HUES6 (cell line): Measurements from ENCODE around the gene TRMO.
A peak's percentile ranks its signal among the peaks of the same experiment; 100 is the strongest.

ENCODE experiments used
- H3K27ac ChIP-seq: 2 replicates; pipeline ENCODE4 v1.7.0; 2013; ENCODE audit warnings: low read depth, mild to moderate bottlenecking, low read length, inconsistent platforms
- H3K27me3 ChIP-seq: 2 replicates; pipeline ENCODE4 v1.6.1; 2013; ENCODE audit warnings: low read length; ENCODE audit not compliant: control insufficient read depth, insufficient read depth
- H3K36me3 ChIP-seq: 2 replicates; pipeline ENCODE4 v1.6.1; 2013; ENCODE audit warnings: low read length; ENCODE audit not compliant: control insufficient read depth, insufficient read depth
- H3K4me1 ChIP-seq: 2 replicates; pipeline ENCODE4 v1.6.1; 2013; ENCODE audit warnings: low read length; ENCODE audit not compliant: control insufficient read depth, insufficient read depth
- H3K4me3 ChIP-seq: 2 replicates; pipeline ENCODE4 v1.5.1; 2013; ENCODE audit warnings: low read depth, low read length
- H3K9ac ChIP-seq: one replicate; pipeline ENCODE4 v1.6.1; 2013; ENCODE audit warnings: mild to moderate bottlenecking, low read length
- H3K9me3 ChIP-seq: 2 replicates; pipeline ENCODE4 v1.6.1; 2013; ENCODE audit warnings: low read depth, low read length; ENCODE audit not compliant: control insufficient read depth, insufficient read depth

Gene TRMO

GRCh38 chr9:97860451-97861147, 61.7 kb downstream of the TRMO start:
- H3K36me3 ChIP-seq: no peaks in the 10 kb centered on the region
- H3K4me3 ChIP-seq: no peak overlapping the region
- no peak overlapping the region for H3K9ac ChIP-seq
- peaks cover 14% of the 10 kb centered on the region for H3K4me1 ChIP-seq
- H3K27me3 ChIP-seq: peaks cover 91% of the 10 kb centered on the region
- H3K27ac ChIP-seq: no peak overlapping the region
- H3K9me3 ChIP-seq: no peaks in the 10 kb centered on the region

GRCh38 chr9:97859346-97859745, 63.0 kb downstream of the TRMO start:
- no peak overlapping the region for H3K27ac ChIP-seq
- H3K27me3 ChIP-seq: peaks cover 98% of the 10 kb centered on the region
- no peak overlapping the region for H3K9ac ChIP-seq
- H3K9me3 ChIP-seq: no peaks in the 10 kb centered on the region
- no peaks in the 10 kb centered on the region for H3K36me3 ChIP-seq
- peaks cover 14% of the 10 kb centered on the region for H3K4me1 ChIP-seq
- H3K4me3 ChIP-seq: no peak overlapping the region

- Histone ChIP-seq H3K9ac (no peak overlapping the region), H3K36me3 (no peaks in the 10 kb centered on the region), H3K4me1 (peaks cover 14% of the 10 kb centered on the region), H3K4me3 (no peak overlapping the region), H3K9me3 (no peaks in the 10 kb centered on the region), H3K27ac (no peak overlapping the region), H3K27me3 (peaks cover 100% of the 10 kb centered on the region)
Observed at GRCh38 chr9:97858826-97859225, 63.5 kb downstream of the TRMO start.

- H3K4me3 ChIP-seq: peak overlapping the region; percentile 48; the same call in 1 of the 2 replicates
- no peak overlapping the region for H3K9ac ChIP-seq
- H3K36me3 ChIP-seq: no peaks in the 10 kb centered on the region
- H3K9me3 ChIP-seq: no peaks in the 10 kb centered on the region
- H3K27ac ChIP-seq: no peak overlapping the region
- H3K4me1 ChIP-seq: peaks cover 14% of the 10 kb centered on the region
- H3K27me3 ChIP-seq: peaks cover 100% of the 10 kb centered on the region
Observed at GRCh38 chr9:97858393-97858713, 63.9 kb downstream of the TRMO start.

GRCh38 chr9:97857606-97858392, 64.5 kb downstream of the TRMO start:
- H3K9me3 ChIP-seq: no peaks in the 10 kb centered on the region
- H3K9ac ChIP-seq: no peak overlapping the region
- peak overlapping the region; percentile 48 for H3K4me3 ChIP-seq
- H3K27ac ChIP-seq: no peak overlapping the region
- peaks cover 14% of the 10 kb centered on the region for H3K4me1 ChIP-seq
- H3K27me3 ChIP-seq: peaks cover 100% of the 10 kb centered on the region
- H3K36me3 ChIP-seq: no peaks in the 10 kb centered on the region

GRCh38 chr9:97856857-97857605, 65.3 kb downstream of the TRMO start:
- peak overlapping the region; percentile 48 for H3K4me3 ChIP-seq
- peaks cover 100% of the 10 kb centered on the region for H3K27me3 ChIP-seq
- H3K36me3 ChIP-seq: no peaks in the 10 kb centered on the region

GRCh38 chr9:97855899-97856298, 66.4 kb downstream of the TRMO start:
- Histone ChIP-seq H3K4me1 (peaks cover 24% of the 10 kb centered on the region), H3K27me3 (peaks cover 100% of the 10 kb centered on the region), H3K36me3 (no peaks in the 10 kb centered on the region), H3K4me3 (no peak overlapping the region), H3K9me3 (no peaks in the 10 kb centered on the region), H3K9ac (no peak overlapping the region), H3K27ac (no peak overlapping the region)

More at GRCh38 chr9:97856857-97857605, 65.3 kb downstream of the TRMO start:
- no peak overlapping the region for H3K27ac ChIP-seq
- H3K9me3 ChIP-seq: no peaks in the 10 kb centered on the region
- H3K9ac ChIP-seq: no peak overlapping the region
- peaks cover 20% of the 10 kb centered on the region for H3K4me1 ChIP-seq

- Histone ChIP-seq H3K9me3 (no peaks in the 10 kb centered on the region), H3K27me3 (peaks cover 100% of the 10 kb centered on the region), H3K4me3 (0 out of 2 replicates have a peak overlapping the region, but pooled peaks have one; percentile 30), H3K36me3 (no peaks in the 10 kb centered on the region), H3K27ac (no peak overlapping the region), H3K9ac (no peak overlapping the region), H3K4me1 (peaks cover 24% of the 10 kb centered on the region)
Observed at GRCh38 chr9:97855486-97855875, 66.8 kb downstream of the TRMO start.

- H3K4me1 ChIP-seq: peaks cover 24% of the 10 kb centered on the region
- H3K4me3 ChIP-seq: peak overlapping the region; percentile 30
- H3K9me3 ChIP-seq: no peaks in the 10 kb centered on the region
- H3K36me3 ChIP-seq: no peaks in the 10 kb centered on the region
- no peak overlapping the region for H3K27ac ChIP-seq
- H3K9ac ChIP-seq: no peak overlapping the region
- H3K27me3 ChIP-seq: peaks cover 100% of the 10 kb centered on the region
Observed at GRCh38 chr9:97854696-97855485, 67.4 kb downstream of the TRMO start.
